HK-2 (cell line): ENCODE results near the gene ZBTB4.
"Not testable (repeated sequence)": the region's sequence is repeated elsewhere in the genome, so short reads cannot be mapped to it uniquely, and the experiment has no call there.

Source experiments
- DNase-seq: peaks from one replicate; pipeline ENCODE4 v3.0.0-alpha.2; 2018; ENCODE audit not compliant: unreplicated experiment

The ZBTB4 gene

GRCh38 chr17:7495906-7496434 is 16.5 kb upstream of the ZBTB4 start:
- DNase-seq = no peak

- DNase-seq = no peak
Observed at GRCh38 chr17:7493941-7494340, 14.5 kb upstream of the ZBTB4 start.

DNA sequence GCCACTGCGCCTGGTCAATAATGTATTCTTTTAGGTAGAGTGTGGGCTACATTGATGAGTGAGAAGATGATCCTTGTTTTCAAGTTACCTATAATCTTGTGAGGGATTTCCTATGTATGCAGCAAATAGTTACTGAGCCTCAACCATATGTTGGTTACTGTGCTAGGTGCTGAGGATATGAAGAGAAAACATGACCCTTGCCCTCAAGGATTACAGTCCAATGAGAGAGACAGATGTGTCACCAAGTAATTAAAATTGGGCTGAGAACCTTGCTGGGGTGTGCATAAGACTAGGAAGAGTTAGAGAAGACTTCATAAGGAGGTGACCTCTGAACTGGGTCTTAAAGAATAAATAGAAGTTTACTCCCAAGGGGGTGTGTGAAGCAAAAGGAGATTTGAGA is 12.2 kb upstream of the ZBTB4 start:
- DNase-seq = no peak

DNA sequence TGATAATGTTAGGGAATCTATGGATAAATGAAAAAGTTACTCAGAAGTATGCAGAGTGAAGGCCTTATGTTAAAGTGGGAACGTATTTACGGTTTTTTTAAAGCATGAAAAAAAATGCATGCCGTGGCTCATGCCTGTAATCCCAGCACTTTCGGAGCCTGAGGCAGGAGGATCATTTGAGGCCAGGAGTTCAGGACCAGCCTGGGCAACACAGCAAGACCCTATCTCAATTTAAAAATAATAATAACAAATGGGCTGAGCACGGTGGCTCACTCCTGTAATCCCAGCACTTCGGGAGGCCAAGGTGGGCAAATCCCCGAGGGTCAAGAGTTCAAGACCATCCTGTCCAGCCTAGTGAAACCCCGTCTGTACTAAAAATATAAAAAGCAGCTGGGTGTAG is 10.7 kb upstream of the ZBTB4 start:
- DNase-seq = no peak

DNA sequence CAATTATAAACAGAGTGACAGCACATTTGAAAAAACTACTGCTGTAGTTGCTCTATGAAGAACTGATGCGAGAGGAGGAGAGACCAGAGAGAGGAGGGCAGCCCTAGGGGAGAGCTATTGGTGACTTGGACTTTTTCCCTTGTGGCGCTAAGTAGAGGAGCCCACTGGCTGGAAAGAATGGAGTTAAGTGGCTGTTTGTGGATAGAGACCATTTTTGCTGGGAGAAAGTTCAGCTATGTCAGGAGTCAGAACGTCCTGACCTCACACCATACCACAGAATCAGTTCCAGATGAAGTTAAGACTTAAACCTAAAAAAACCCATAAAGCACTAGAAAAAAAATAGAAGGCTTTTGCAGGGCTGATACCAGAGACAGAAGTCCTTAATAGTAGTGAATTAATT is 6.8 kb upstream of the ZBTB4 start:
- DNase-seq = no peak

DNA sequence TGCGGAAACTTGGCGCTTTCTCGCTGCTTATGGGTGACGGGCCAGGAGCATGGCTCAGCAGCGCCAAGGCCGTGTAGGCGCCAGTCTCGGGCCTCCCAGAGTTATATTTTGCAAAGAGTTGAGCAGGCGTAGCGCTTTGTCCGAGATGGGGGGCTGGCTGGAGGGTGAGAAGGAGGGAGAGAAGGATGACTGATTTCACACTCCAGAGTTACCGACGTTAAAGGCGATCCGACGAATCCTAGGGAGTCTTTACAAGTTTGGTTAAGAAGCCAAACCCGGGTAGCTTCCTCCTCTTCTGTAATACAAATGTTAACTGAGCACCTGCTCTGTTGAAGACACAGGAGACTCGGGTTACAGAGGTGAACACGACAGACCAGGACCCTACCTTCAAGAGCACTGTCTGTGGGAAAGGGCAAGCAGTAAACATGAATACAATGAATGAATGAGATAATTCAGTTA is 5.5 kb upstream of the ZBTB4 start:
- DNase-seq = no peak

- peak; percentile 98 for DNase-seq
Observed at GRCh38 chr17:7484067-7484918, 4.9 kb upstream of the ZBTB4 start, which contains the start of gene POLR2A. POLR2A (plus strand) TSS chr17:7484366.

GRCh38 chr17:7483255-7484066 is 4.0 kb upstream of the ZBTB4 start:
- DNase-seq = peak; percentile 93

GRCh38 chr17:7482742-7483088 is 3.3 kb upstream of the ZBTB4 start:
- DNase-seq = not testable (repeated sequence)

DNA sequence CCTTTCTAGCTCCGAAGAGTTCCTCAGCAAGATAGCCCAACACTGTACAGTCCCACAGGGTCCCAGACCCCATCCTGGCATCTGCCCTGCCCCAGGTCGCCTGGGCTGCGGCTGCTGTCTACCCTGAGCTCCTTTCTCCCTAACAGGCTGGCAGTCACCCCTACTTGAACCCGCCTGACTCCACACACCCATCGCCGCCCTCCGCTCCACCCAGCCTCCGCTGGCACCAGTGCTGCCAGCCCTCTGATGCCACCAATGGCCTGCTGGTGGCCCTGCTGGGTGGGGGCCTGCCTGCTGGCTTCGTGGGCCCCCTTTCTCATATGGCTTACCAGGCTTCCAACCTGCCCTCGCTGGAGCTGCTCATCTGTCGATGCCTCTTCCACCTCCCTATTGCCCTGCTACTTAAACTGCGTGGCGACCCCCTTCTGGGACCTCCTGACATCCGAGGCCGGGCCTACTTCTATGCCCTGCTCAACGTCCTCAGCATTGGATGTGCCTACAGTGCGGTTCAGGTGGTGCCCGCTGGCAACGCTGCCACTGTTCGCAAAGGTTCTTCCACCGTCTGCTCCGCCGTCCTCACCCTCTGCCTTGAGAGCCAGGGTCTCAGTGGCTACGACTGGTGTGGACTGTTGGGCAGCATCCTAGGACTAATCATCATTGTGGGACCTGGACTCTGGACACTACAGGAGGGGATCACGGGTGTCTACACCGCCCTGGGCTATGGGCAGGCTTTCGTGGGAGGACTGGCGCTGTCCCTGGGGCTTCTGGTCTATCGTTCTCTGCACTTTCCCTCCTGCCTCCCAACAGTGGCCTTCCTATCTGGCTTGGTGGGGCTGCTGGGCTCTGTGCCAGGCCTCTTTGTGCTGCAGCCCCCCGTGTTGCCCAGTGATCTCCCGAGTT is 2.7 kb upstream of the ZBTB4 start:
- DNase-seq = not testable (repeated sequence)

GRCh38 chr17:7481275-7481674 is 1.8 kb upstream of the ZBTB4 start, which contains the start of gene SLC35G6:
SLC35G6 (plus strand) TSS chr17:7481446; CDS start chr17:7481517, 71 bp downstream.
- DNase-seq = not testable (repeated sequence)

- DNase-seq = no peak
Observed at GRCh38 chr17:7480089-7480384, 606 bp upstream of the ZBTB4 start.

- peak; percentile 34 for DNase-seq
Observed at GRCh38 chr17:7478276-7479212, 887 bp downstream of the ZBTB4 start.

- DNase-seq = no peak
Observed at GRCh38 chr17:7477392-7478275, 1.8 kb downstream of the ZBTB4 start.

DNA sequence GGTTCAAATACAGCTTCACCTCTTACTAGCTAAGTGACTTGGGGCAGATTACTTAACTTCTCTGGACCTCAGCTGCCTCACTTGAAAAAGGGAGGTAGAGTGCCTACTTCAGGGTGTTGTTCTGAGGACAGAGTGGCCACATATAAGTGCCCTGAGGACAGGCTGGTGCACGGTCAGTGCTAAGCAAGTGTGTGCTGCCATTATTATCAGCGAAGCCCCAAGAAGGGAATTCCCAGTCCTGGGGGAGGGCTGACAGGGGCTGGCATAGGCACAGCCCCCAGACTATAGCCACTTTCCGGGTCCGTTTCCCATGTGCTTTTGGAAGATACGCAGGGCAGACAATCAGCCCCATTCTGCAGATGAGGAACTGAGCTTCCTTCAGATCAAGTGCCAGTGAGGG is 2.5 kb downstream of the ZBTB4 start:
- no peak for DNase-seq

DNA sequence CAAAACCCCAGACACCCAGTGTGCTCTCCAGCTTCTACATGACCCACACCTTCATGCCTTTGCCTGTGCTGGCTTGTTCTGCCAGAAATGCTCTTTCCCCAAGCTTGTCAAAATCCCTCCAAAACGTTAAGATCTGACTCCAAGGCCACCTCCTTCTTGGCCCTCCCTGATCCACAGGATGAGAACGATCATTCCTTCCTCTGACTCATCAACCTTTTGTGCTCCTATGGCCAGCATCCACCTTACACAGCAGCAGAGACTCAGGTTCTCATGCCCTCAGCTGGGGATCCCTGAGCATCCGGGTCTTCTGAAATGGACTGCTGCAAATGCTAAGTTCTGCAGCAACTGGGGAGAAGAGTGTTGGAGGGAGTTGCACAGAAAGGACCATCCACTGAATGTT is 2.9 kb downstream of the ZBTB4 start:
- no peak for DNase-seq

DNA sequence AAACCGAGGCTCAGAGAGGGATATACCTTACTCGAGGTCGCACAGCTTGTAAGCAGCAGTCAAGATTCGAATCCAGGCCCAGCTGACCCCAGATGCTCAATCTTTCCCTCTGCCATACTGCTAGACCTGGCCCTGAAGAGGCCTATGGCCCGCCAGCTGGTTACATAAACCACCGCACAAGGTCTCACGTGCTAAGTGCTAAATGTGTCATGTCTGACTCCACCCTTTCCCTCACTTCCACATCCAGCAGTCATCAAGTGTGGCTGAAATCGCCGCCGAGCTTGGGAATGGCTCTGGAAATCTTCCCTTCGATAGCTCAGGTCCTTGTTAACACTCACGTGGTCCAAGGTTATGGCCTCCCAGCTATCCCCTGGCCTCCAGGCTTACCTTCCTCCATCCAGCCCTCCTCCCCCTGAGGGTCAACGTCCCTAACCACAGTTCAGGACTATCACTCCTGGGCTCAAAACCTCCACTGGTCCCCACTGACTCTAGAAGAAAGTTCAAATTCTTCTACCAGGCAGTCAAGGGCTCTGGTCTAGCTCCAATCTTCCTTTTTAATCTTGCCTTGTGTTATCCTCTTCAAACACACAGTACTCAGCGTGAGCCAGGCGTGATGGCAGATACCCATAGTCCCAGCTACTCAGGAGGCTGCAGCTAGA is 3.5 kb downstream of the ZBTB4 start:
- no peak for DNase-seq

DNA sequence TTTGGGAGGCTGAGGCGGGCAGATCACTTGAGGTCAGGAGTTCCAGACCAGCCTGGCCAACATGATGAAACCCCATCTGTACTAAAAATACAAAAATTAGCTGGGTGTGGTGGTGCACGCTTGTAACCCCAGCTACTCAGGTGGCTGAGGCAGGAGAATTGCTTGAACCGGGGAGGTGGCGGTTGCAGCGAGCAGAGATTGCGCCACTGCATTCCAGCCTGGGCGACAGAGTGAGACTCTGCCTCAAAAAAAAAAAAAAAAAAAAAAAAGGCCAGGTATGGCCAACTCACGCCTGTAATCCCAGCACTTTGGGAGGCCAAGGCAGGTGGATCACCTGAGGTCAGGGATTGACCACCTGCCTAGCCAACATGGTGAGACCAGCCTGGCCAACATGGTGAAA is 4.7 kb downstream of the ZBTB4 start:
- not testable (repeated sequence) for DNase-seq

DNA sequence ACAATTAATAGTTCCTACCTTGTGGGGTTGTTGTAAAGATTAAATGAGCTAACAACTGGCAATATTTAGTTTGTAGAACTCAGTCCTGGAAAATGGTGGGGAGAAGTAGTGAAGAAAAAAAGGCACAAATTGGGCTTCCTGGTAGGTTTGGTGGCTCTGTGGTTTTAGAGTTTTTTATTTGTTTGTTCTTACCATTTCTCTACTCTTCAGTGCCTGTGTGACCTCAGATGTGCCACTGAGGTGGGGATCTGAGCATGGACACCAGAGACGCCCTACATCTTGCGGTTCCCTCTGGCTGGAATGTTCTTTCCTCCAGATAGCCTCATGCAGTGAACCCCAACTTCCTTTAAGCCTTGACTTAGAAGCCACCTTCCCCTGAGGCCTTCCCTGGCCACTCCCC is 7.7 kb downstream of the ZBTB4 start:
- DNase-seq = no peak
